HepG2 (cell line): ENCODE results near the gene LOXL4. TPM values are rescaled to one million over a fixed set of nuclear protein-coding genes. Genes with fewer than 3 reads are reported as not detected.

Source experiments
- BRF2 ChIP-seq: sonication (generic); formaldehyde crosslinking; IDR thresholded peaks from 2 replicates; pipeline ENCODE4 v1.8.1; 2022; ENCODE audit warnings: mild to moderate bottlenecking, missing genetic modification reagents
- CHD4 ChIP-seq: fragments of 200-600 bp; sonication (generic); IDR thresholded peaks from 2 replicates; pipeline ENCODE4 v1.7.0; 2017; ENCODE audit warnings: mild to moderate bottlenecking, low read length, borderline replicate concordance
- CREBL2 ChIP-seq: sonication (generic); formaldehyde crosslinking; IDR thresholded peaks from 2 replicates; pipeline ENCODE4 v1.8.1; 2023; ENCODE audit warnings: missing genetic modification reagents, mild to moderate bottlenecking, borderline replicate concordance
- EP300 ChIP-seq, 3 experiments: sonication (generic) in 1 of 3; formaldehyde crosslinking in 1 of 3; IDR thresholded peaks; 2 replicates each; pipeline versions ENCODE4 v1.5.1 to v1.6.1; 2011 to 2020; ENCODE audit warnings: low read depth in 2 of 3, low read length in 2 of 3, borderline replicate concordance in 1 of 3, improper control_type of control experiment in 1 of 3, mild to moderate bottlenecking in 1 of 3, missing genetic modification reagents in 1 of 3, moderate library complexity in 1 of 3
- HCFC1 ChIP-seq: fragments of 150-350 bp; IDR thresholded peaks from 2 replicates; pipeline ENCODE4 v1.6.1; 2014; ENCODE audit warnings: low read depth, low read length
- HMG20B ChIP-seq: conservative IDR thresholded peaks from 2 replicates; pipeline ENCODE4 v1.6.1; 2016; ENCODE audit warnings: missing genetic modification reagents, missing compliant biosample characterization
- MBNL3 ChIP-seq: fragments of 250-450 bp; sonication (Bioruptor Pico); conservative IDR thresholded peaks from 2 replicates; pipeline ENCODE4 v1.8.0; 2022; ENCODE audit warnings: mild to moderate bottlenecking, inconsistent platforms
- MXD1 ChIP-seq: sonication (generic); formaldehyde crosslinking; IDR thresholded peaks from 2 replicates; pipeline ENCODE4 v1.4.0; 2020; ENCODE audit warnings: mild to moderate bottlenecking, missing genetic modification reagents
- MXD4 ChIP-seq: IDR thresholded peaks from 2 replicates; pipeline ENCODE4 v1.6.1; 2016; ENCODE audit warnings: mild to moderate bottlenecking, missing biosample characterization, missing genetic modification reagents
- RAD21 ChIP-seq: fragments of 450-650 bp; formaldehyde crosslinking; IDR thresholded peaks from 2 replicates; pipeline ENCODE4 v1.5.0; 2020; ENCODE audit warnings: mild to moderate bottlenecking
- SMAD9 ChIP-seq: sonication (generic); formaldehyde crosslinking; IDR thresholded peaks from 2 replicates; pipeline ENCODE4 v1.5.1; 2020; ENCODE audit warnings: mild to moderate bottlenecking, missing genetic modification reagents
- ZBTB25 ChIP-seq: IDR thresholded peaks from 2 replicates; pipeline ENCODE4 v1.6.1; 2018; ENCODE audit warnings: missing genetic modification reagents
- ZBTB39 ChIP-seq: sonication (generic); formaldehyde crosslinking; IDR thresholded peaks from 2 replicates; pipeline ENCODE4 v1.5.0; 2020; ENCODE audit warnings: missing genetic modification reagents
- ZNF142 ChIP-seq: sonication (generic); formaldehyde crosslinking; IDR thresholded peaks from 2 replicates; pipeline ENCODE4 v1.4.0; 2020; ENCODE audit warnings: missing genetic modification reagents
- ZNF230 ChIP-seq: sonication (generic); formaldehyde crosslinking; IDR thresholded peaks from 2 replicates; pipeline ENCODE4 v1.4.0; 2020; ENCODE audit warnings: mild to moderate bottlenecking, missing genetic modification reagents
- ZNF530 ChIP-seq: sonication (generic); formaldehyde crosslinking; IDR thresholded peaks from 2 replicates; pipeline ENCODE4 v1.5.0; 2020; ENCODE audit warnings: low read depth, mild to moderate bottlenecking, missing genetic modification reagents
- polyA plus RNA-seq, 8 experiments: library from polyadenylated mRNA; depleted of rRNA in 3 of 8; stranded (reverse) in 7 of 8; unstranded in 1 of 8; fragments of >200 nt; fragmentation: Illumina TruSeq in 4 of 8; extraction: Trizol in 4 of 8; gene quantifications; 2 replicates each; pipeline versions ENCODE4 v1.2.1 to v1.2.3, GENCODE V29; 2011 to 2016; ENCODE audit warnings: low read depth in 4 of 8, missing spikeins in 1 of 8, mixed read lengths in 1 of 8; ENCODE audit not compliant: insufficient read depth in 1 of 8
- total RNA-seq, 5 experiments: library from RNA; depleted of rRNA; stranded (reverse); fragments of >200 nt; fragmentation: Illumina TruSeq; extraction: Trizol; gene quantifications; 2 replicates each; pipeline ENCODE4 v1.2.3, GENCODE V29; 2016; ENCODE audit warnings: low read depth in 1 of 5

The LOXL4 gene
- total and polyA plus RNA-seq, 2 of the 13 experiments (the other 11 are each of a cell fraction or from before 2014, with no cell fraction given): 8.8 to 21.1 TPM

- TF ChIP-seq ZNF142 (CRISPR knock-in tag) (no peak), CREBL2 (CRISPR knock-in tag) (no peak), MXD1 (CRISPR knock-in tag) (0 out of 2 replicates have a peak, but pooled peaks have one; percentile 38), ZNF530 (CRISPR knock-in tag) (no peak), HCFC1 (no peak), ZBTB39 (CRISPR knock-in tag) (no peak), ZBTB25 (no peak), CHD4 (no peak), BRF2 (CRISPR knock-in tag) (no peak), EP300 (IDR thresholded peaks at IDR 0.05; ENCODE audit: low read depth in 2 of 2, low read length in 2 of 2) (no peak), EP300 (CRISPR knock-in tag; IDR thresholded peaks at IDR 0.05; ENCODE audit: borderline replicate concordance) (no peak), SMAD9 (no peak), MXD4 (CRISPR knock-in tag) (no peak), MBNL3 (CRISPR knock-in tag) (no peak), HMG20B (no peak), ZNF230 (CRISPR knock-in tag) (no peak), RAD21 (CRISPR knock-in tag) (peak; percentile 93)
Observed at GRCh38 chr10:98309366-98310355, 41.7 kb upstream of the LOXL4 start (continued).
